Panc1 (cell line): ENCODE results near the gene CACNA2D3. TPM values are rescaled to one million over a fixed set of nuclear protein-coding genes. Genes with fewer than 3 reads are reported as not detected.

ENCODE experiments used
- ATAC-seq: fragments of 200-7000 bp; cut with Tn5 transposase; 2 replicates; pipeline ENCODE4 v1.9.1; 2020; ENCODE audit warnings: mild to moderate bottlenecking, moderate library complexity
- BruUV-seq: library from RNA; stranded (reverse); fragments of 400-500 nt; replicated peaks from 2 replicates; lab custom pipeline; 2021; lab: Mats Ljungman, UMichigan
- CTCF ChIA-PET: fragments of 300-600 bp; sonication (Branson Sonifier 250); formaldehyde crosslinking; loops from one replicate; lab custom pipeline; 2022; ENCODE audit warnings: antibody characterized with exemption; lab: Charles Lee
- POLR2A ChIA-PET: fragments of 300-600 bp; sonication (Branson Sonifier 250); formaldehyde crosslinking; loops from one replicate; lab custom pipeline; 2022; ENCODE audit warnings: antibody characterized with exemption; lab: Charles Lee
- DNase-seq: peaks from one replicate; pipeline ENCODE4 v3.0.0-alpha.2; 2010; ENCODE audit warnings: low read depth, low spot score
- H3K27ac ChIP-seq: 2 replicates; pipeline ENCODE4 v1.5.1; 2011; ENCODE audit warnings: mild to moderate bottlenecking, low read length, inconsistent platforms
- H3K27me3 ChIP-seq: fragments of 200-500 bp; sonication (Bioruptor generic); 2 replicates; pipeline ENCODE4 v1.6.0; 2014; ENCODE audit warnings: low read length, inconsistent platforms; ENCODE audit not compliant: control insufficient read depth, insufficient read depth
- H3K36me3 ChIP-seq: fragments of 200-500 bp; sonication (Bioruptor generic); 2 replicates; pipeline ENCODE4 v1.5.1; 2014; ENCODE audit warnings: inconsistent platforms, mild to moderate bottlenecking, low read length, moderate library complexity; ENCODE audit not compliant: control insufficient read depth, insufficient read depth
- H3K4me1 ChIP-seq: 2 replicates; pipeline ENCODE4 v1.5.1; 2011; ENCODE audit warnings: inconsistent platforms, mild to moderate bottlenecking, low read length, moderate library complexity; ENCODE audit not compliant: control insufficient read depth, insufficient read depth
- H3K4me3 ChIP-seq, 2 experiments: 2 replicates each; pipeline ENCODE4 v1.5.1; 2011 to 2012; ENCODE audit warnings: low read depth in 2 of 2, low read length in 2 of 2, mild to moderate bottlenecking in 2 of 2, inconsistent platforms in 1 of 2, moderate library complexity in 1 of 2
- H3K9me3 ChIP-seq: fragments of 200-500 bp; sonication (Bioruptor generic); 2 replicates; pipeline ENCODE4 v1.5.1; 2014; ENCODE audit warnings: low read depth, mild to moderate bottlenecking, inconsistent platforms, low read length, moderate library complexity; ENCODE audit not compliant: control insufficient read depth, insufficient read depth
- POLR2AphosphoS5 ChIP-seq: IDR thresholded peaks from 2 replicates; pipeline ENCODE4 v1.6.1; 2012; ENCODE audit warnings: mild to moderate bottlenecking, low read depth, low read length, moderate library complexity
- SIN3A ChIP-seq: IDR thresholded peaks from 2 replicates; pipeline ENCODE4 v1.6.1; 2012; ENCODE audit warnings: low read depth, mild to moderate bottlenecking, low read length, moderate library complexity, borderline replicate concordance; ENCODE audit not compliant: insufficient read depth
- TCF7L2 ChIP-seq: IDR thresholded peaks from 2 replicates; pipeline ENCODE4 v1.6.1; 2011; ENCODE audit warnings: mild to moderate bottlenecking, low read depth, low read length, inconsistent platforms
- in situ Hi-C: cut with HindIII; loops from 2 replicates; pipeline ENCODE4 v1.10.0; 2016; ENCODE audit warnings: low sequenced_read_pairs, low pct_unique_long_range_greater_than_20kb
- intact Hi-C: fragments of 100-400 bp; cut with micrococcal nuclease; formaldehyde crosslinking; loops from one replicate; pipeline ENCODE4 v1.10.0; 2022; ENCODE audit not compliant: unreplicated experiment
- total RNA-seq: library from RNA; stranded (reverse); gene quantifications from one replicate; pipeline ENCODE4 v1.2.1, GENCODE V29; 2021; ENCODE audit not compliant: unreplicated experiment
- TF ChIP-seq, protein P1 (sequence below): fragments of 450-650 bp; IDR thresholded peaks from 2 replicates; pipeline ENCODE4 v1.5.1; 2017; ENCODE audit warnings: mild to moderate bottlenecking
- TF ChIP-seq, protein P2 (sequence below), 2 experiments: IDR thresholded peaks; 2 replicates each; pipeline ENCODE4 v1.6.1; 2011 to 2012; ENCODE audit warnings: low read depth in 2 of 2, control low read depth in 1 of 2, low read length in 1 of 2, mild to moderate bottlenecking in 1 of 2, moderate library complexity in 1 of 2; ENCODE audit not compliant: insufficient read depth in 1 of 2

Gene CACNA2D3
- total RNA-seq, 1 experiment from 2014 or later = 0.41 TPM

DNA sequence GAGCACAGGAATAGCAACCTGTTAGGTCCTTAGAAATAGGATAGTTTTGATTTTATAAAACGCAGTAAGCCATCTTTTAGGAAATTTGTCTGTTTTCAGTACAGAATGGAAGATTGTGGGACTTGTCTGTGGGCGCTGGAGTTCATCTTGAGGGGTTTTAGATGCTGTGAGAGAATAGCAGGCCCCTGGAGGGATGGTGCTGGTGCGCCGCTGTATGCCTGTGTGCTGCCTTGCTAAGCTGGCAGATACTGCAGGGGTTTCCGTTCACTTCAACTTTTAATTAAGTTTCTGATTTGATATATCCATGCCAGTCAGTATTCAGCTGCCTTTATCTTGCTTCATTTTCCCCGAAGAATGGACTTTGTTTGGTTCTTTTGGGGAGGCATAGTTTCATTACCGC is 4.2 kb downstream of the CACNA2D3 start:
- TF ChIP-seq, protein P1, sequence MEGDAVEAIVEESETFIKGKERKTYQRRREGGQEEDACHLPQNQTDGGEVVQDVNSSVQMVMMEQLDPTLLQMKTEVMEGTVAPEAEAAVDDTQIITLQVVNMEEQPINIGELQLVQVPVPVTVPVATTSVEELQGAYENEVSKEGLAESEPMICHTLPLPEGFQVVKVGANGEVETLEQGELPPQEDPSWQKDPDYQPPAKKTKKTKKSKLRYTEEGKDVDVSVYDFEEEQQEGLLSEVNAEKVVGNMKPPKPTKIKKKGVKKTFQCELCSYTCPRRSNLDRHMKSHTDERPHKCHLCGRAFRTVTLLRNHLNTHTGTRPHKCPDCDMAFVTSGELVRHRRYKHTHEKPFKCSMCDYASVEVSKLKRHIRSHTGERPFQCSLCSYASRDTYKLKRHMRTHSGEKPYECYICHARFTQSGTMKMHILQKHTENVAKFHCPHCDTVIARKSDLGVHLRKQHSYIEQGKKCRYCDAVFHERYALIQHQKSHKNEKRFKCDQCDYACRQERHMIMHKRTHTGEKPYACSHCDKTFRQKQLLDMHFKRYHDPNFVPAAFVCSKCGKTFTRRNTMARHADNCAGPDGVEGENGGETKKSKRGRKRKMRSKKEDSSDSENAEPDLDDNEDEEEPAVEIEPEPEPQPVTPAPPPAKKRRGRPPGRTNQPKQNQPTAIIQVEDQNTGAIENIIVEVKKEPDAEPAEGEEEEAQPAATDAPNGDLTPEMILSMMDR = no peak
- no peak for TF ChIP-seq SIN3A
- TF ChIP-seq POLR2AphosphoS5 = no peak
- no peak for TF ChIP-seq TCF7L2
- in situ Hi-C loops (no loop called here), intact Hi-C loops (loop anchor here (10.0 kb wide), 1 partner anchor 172 kb away; no protein-coding TSS in a partner anchor)
- Histone ChIP-seq H3K27me3 (peaks cover 15% of the 10 kb centered on the region), H3K36me3 (no peaks in the 10 kb centered on the region), H3K4me1 (no peaks in the 10 kb centered on the region), H3K9me3 (no peaks in the 10 kb centered on the region), H3K27ac (no peak overlapping the region), H3K4me3 (no peak overlapping the region)
- ChIA-PET CTCF (no interaction called here), POLR2A (no interaction called here)
- DNase-seq (no peak), ATAC-seq (no peak)
- no TSS peak for BruUV-seq

DNA sequence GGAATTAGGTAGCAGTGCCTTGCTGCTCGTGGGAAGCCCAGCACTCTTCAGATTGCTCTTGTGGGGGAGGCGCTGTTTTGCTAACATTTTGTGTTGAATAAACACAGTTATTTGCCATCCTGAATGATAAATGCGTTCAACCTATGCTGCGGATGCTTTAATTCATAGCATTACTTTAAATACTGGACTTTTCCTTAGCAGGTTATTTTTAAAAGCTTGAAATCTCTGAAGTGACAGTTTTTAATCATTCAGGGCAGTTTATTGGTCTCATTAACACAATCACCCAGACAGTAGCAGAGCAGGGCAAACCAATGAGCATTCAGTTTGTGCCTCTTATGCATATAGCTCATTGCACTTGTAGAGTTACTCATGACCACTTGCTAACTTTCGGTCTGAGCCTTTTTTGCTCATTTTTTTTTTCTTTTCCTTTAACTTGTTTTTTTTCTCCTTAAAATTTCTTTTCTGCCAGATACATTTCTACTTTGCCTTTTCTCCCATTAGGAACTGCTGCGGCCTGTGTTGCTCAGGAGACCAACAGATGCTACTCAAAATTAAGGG is 5.2 kb downstream of the CACNA2D3 start:
- intact Hi-C loops = loop anchor here (10.0 kb wide), 1 partner anchor 173 kb away; no protein-coding TSS in a partner anchor
- DNase-seq (no peak), ATAC-seq (no peak)
- H3K4me3 ChIP-seq = no peak overlapping the region
- no peaks in the 10 kb centered on the region for H3K36me3 ChIP-seq
- no peak overlapping the region for H3K27ac ChIP-seq
- H3K9me3 ChIP-seq = no peaks in the 10 kb centered on the region
- POLR2A ChIA-PET = no interaction called here
- no TSS peak for BruUV-seq
- CTCF ChIA-PET = no interaction called here
- in situ Hi-C loops = no loop called here
- H3K27me3 ChIP-seq = peaks cover 15% of the 10 kb centered on the region
- H3K4me1 ChIP-seq = no peaks in the 10 kb centered on the region
- TF ChIP-seq, protein P2, sequence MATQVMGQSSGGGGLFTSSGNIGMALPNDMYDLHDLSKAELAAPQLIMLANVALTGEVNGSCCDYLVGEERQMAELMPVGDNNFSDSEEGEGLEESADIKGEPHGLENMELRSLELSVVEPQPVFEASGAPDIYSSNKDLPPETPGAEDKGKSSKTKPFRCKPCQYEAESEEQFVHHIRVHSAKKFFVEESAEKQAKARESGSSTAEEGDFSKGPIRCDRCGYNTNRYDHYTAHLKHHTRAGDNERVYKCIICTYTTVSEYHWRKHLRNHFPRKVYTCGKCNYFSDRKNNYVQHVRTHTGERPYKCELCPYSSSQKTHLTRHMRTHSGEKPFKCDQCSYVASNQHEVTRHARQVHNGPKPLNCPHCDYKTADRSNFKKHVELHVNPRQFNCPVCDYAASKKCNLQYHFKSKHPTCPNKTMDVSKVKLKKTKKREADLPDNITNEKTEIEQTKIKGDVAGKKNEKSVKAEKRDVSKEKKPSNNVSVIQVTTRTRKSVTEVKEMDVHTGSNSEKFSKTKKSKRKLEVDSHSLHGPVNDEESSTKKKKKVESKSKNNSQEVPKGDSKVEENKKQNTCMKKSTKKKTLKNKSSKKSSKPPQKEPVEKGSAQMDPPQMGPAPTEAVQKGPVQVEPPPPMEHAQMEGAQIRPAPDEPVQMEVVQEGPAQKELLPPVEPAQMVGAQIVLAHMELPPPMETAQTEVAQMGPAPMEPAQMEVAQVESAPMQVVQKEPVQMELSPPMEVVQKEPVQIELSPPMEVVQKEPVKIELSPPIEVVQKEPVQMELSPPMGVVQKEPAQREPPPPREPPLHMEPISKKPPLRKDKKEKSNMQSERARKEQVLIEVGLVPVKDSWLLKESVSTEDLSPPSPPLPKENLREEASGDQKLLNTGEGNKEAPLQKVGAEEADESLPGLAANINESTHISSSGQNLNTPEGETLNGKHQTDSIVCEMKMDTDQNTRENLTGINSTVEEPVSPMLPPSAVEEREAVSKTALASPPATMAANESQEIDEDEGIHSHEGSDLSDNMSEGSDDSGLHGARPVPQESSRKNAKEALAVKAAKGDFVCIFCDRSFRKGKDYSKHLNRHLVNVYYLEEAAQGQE (IDR thresholded peaks at IDR 0.05; ENCODE audit: insufficient read depth in 1 of 2, low read depth in 2 of 2, low read length in 1 of 2) = no peak
- TF ChIP-seq, protein P1 = no peak
- no peak for TF ChIP-seq TCF7L2
